AG04450 (cell line): Measurements from ENCODE around the gene CMSS1. TPM values are rescaled to one million over a fixed set of nuclear protein-coding genes. Genes with fewer than 3 reads are reported as not detected.

Source experiments
- CTCF ChIA-PET: fragments of 300-600, 350-600 bp; formaldehyde crosslinking; extraction: SDS; loops from one replicate; lab custom pipeline; 2022; ENCODE audit warnings: antibody characterized with exemption, inconsistent platforms; lab: Charles Lee
- POLR2A ChIA-PET: fragments of 350-600 bp; formaldehyde crosslinking; extraction: SDS; loops from one replicate; lab custom pipeline; 2021; ENCODE audit warnings: antibody characterized with exemption, inconsistent platforms; lab: Yijun Ruan, JAX
- DNase-seq: peaks from one replicate; pipeline ENCODE4 v3.0.0-alpha.2; 2011; ENCODE audit warnings: low read depth, low spot score
- H3K27ac ChIP-seq: one replicate; pipeline ENCODE4 v1.5.1; 2012; ENCODE audit warnings: low read depth, low read length, control low read depth
- H3K27me3 ChIP-seq: one replicate; pipeline ENCODE4 v1.6.0; 2012; ENCODE audit warnings: low read length; ENCODE audit not compliant: control insufficient read depth, insufficient read depth
- H3K4me3 ChIP-seq: 2 replicates; pipeline ENCODE4 v1.5.1; 2011; ENCODE audit warnings: mild to moderate bottlenecking, low read depth, low read length, control low read depth
- H3K9me3 ChIP-seq: 2 replicates; pipeline ENCODE4 v1.5.1; 2012; ENCODE audit warnings: low read length; ENCODE audit not compliant: control insufficient read depth, insufficient read depth
- CTCF ChIP-seq: IDR thresholded peaks from 2 replicates; pipeline ENCODE4 v1.5.1; 2011; ENCODE audit warnings: low read depth, low read length, control low read depth, inconsistent platforms
- polyA plus RNA-seq: library from polyadenylated mRNA; depleted of rRNA; stranded (reverse); fragments of >200 nt; gene quantifications from 2 replicates; pipeline ENCODE4 v1.2.3, GENCODE V29; 2011

The CMSS1 gene
- polyA plus RNA-seq, 1 experiment, result 15.7 TPM

DNA sequence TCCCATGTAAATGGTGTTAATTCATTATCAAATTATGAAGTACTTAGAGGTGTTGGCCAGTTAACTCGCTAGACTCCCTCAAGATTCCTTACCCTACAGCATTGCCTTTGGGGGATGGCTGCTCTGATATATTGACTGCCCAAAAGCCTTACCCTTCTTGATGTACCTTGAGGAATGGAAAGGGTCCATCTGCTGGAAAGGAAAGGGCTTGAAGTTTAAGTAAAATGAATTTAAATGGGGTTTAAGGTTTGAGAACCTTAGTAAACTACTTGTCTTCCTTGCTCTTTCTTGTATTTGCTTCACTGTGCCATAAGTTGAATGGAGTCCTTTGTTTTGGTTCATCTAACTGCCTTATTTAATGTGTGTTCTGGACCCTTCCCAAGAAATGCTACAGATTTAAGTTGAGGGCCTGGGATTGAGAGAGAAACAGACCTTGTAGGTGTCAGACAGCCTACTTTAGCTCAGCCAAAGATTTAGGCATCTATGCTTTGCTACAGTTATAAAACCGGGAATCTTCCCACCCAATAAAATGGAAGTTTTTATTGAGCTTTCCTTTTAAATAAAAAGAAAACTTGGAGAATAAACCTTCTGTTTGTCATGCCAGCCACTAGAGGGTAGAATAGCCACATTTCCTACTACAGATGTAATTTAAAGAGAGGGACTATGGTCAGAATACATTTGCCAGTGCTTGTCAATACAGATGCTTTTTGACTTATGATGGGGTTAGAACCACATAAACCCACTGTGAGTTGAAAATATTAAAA is 25.3 kb downstream of the CMSS1 start:
- TF ChIP-seq CTCF, result peak; percentile 76
- ChIA-PET POLR2A (interaction anchor here (0.6 to 1.7 kb wide), 3 partner anchors 55 to 231 kb away, joined by 3 to 4 read pairs (median 4); no protein-coding TSS in a partner anchor), CTCF (interaction anchor here (0.6 to 2.6 kb wide), 62 partner anchors 10 to 820 kb away, joined by 3 to 56 read pairs (median 4); partner anchors contain the start of gene CMSS1)
- no peak for DNase-seq
- Histone ChIP-seq H3K4me3 (no peak overlapping the region), H3K27ac (no peak overlapping the region), H3K9me3 (no peaks in the 10 kb centered on the region), H3K27me3 (no peaks in the 10 kb centered on the region)

DNA sequence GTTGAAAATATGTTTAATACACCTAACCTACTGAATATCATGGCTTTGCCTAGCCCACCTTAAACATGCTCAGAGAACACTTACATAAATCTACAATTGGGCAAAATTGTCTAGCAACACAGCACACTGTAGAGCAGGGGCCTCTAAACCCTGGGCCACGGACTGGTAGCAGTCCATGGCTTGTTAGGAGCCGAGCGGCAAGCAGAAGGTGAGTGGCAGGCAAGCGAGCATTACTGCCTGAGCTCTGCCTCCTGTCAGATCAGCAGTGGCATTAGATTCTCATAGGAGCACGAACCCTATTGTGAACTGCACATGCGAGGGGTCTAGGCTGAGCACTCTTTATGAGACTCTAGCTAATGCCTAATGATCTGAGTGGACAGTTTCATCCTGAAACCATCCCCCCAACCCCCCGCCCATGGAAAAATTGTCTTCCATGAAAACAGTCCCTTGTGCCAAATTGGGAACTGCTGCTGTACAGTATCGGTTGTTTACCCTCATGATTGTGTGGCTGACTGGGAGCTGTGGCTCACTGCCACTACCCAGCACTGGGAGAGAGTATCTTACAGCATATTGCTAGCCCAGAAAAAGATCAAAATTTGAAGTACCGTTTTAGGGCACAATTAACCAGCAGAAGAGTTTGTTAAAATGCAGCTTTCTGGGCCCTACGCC is 26.1 kb downstream of the CMSS1 start:
- no peak for TF ChIP-seq CTCF
- Histone ChIP-seq H3K27me3 (no peaks in the 10 kb centered on the region), H3K27ac (peak overlapping the region; percentile 33), H3K9me3 (no peaks in the 10 kb centered on the region), H3K4me3 (no peak overlapping the region)
- DNase-seq, result no peak
- CTCF ChIA-PET, result interaction anchor here (0.6 to 2.6 kb wide), 39 partner anchors 11 to 820 kb away, joined by 3 to 56 read pairs (median 5); partner anchors contain the start of genes CMSS1 and TBC1D23
- POLR2A ChIA-PET, result interaction anchor here (0.7 to 1.7 kb wide), 6 partner anchors 52 to 898 kb away, joined by 3 to 9 read pairs (median 4); no protein-coding TSS in a partner anchor

DNA sequence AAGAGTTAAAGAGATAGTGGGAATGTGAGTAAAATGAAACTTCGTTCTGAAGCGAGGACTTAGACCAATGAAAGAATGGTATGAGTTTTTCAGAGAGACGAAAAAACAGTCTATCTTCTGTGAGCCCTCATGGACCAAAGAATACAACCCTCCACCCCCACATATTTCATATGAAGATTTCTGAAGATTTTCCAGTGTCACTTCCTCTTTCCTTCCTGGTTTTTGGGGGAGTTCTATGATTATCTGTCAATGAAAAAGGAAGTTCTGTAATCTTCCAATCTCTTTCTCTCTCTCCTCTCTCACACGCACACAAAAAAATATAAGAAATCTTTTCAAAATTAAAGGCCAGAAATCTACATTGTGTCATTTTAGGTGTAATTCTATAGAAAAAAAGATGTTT is 27.7 kb downstream of the CMSS1 start:
- no peak overlapping the region for H3K27ac ChIP-seq
- no peaks in the 10 kb centered on the region for H3K9me3 ChIP-seq
- H3K4me3 ChIP-seq, result no peak overlapping the region
- TF ChIP-seq CTCF, result no peak
- POLR2A ChIA-PET, result no interaction called here
- CTCF ChIA-PET, result interaction anchor here (2.5 to 2.6 kb wide), 3 partner anchors 12 to 410 kb away, joined by 8 to 56 read pairs (median 49); no protein-coding TSS in a partner anchor
- DNase-seq, result no peak
- no peaks in the 10 kb centered on the region for H3K27me3 ChIP-seq

DNA sequence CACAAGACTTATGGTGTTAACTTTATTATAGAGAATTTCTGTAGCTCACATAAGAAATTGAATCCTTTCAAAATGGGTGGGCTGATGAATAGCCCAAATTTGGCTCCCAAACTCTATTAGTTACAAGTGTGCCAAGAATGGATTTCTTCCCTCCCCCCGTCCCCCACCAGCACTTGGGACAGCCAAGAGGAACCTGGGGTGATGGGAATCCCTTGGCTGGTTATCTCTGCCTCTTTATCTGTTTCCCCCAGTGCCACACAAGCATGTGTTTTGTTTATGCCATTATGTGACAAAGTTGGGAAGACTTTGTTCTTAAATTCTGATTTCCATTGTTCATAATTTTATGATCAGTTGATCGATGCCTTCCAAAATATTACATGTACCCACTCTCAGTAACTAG is 28.3 kb downstream of the CMSS1 start:
- H3K27ac ChIP-seq, result no peak overlapping the region
- DNase-seq, result no peak

More for the DNA sequence above, 28.3 kb downstream of the CMSS1 start:
- TF ChIP-seq CTCF, result no peak
- ChIA-PET CTCF (interaction anchor here (1.1 to 2.5 kb wide), 2 partner anchors 12 to 408 kb away, joined by 3 to 14 read pairs; no protein-coding TSS in a partner anchor), POLR2A (interaction anchor here (0.6 kb wide), 1 partner anchor 213 kb away, joined by 3 read pairs; no protein-coding TSS in a partner anchor)
- H3K9me3 ChIP-seq, result no peaks in the 10 kb centered on the region
- H3K4me3 ChIP-seq, result no peak overlapping the region
- no peaks in the 10 kb centered on the region for H3K27me3 ChIP-seq
